ENCODE measurements around the gene EGFL7. TPM values are rescaled to one million over a fixed set of nuclear protein-coding genes. Genes with fewer than 3 reads are reported as not detected.

Gene EGFL7
- total and polyA plus RNA-seq, 2 of the 8 experiments (the other 6 are each of a cell fraction or from before 2014, with no cell fraction given) = 37.8 to 53.4 TPM

- Histone ChIP-seq H3K23me2 (ENCODE audit: low read depth, low read length) (no peaks in the 10 kb centered on the region), H4K8ac (ENCODE audit: extremely low read depth, insufficient read depth, low read length) (peak overlapping the region; percentile 25; the same call in 1 of the 2 replicates), H2BK15ac (ENCODE audit: low read length) (no peak overlapping the region), H2AFZ (ENCODE audit: low read length) (no peak overlapping the region), H2BK5ac (ENCODE audit: low read depth, low read length) (peak overlapping the region; percentile 71; the same call in 1 of the 2 replicates), H3K36me3 (ENCODE audit: control insufficient read depth in 2 of 4, insufficient read depth in 4 of 4, low read length in 3 of 4) (no peaks in the 10 kb centered on the region), H3K4me2 (ENCODE audit: insufficient read depth in 1 of 2, low read depth in 2 of 2, low read length in 2 of 2) (no peak overlapping the region), H3K14ac (ENCODE audit: insufficient read length) (no peak overlapping the region), H4K91ac (replicated peaks; ENCODE audit: insufficient read length, low read length) (peak overlapping the region; percentile 65), H3K18ac (ENCODE audit: extremely low read depth, low read length) (no peak overlapping the region; the same call in 1 of the 2 replicates), H2BK12ac (ENCODE audit: low read depth, low read length) (no peak overlapping the region), H3K79me2 (ENCODE audit: control insufficient read depth in 1 of 2, insufficient read depth in 2 of 2, low read length in 2 of 2) (no peaks in the 10 kb centered on the region), H3K9ac (replicated peaks in 1 of 4; ENCODE audit: extremely low read depth in 1 of 4, low read depth in 3 of 4, low read length in 3 of 4) (no peak overlapping the region), H3K4ac (replicated peaks; ENCODE audit: insufficient read length, low read depth, low read length) (peak overlapping the region; percentile 85), H3K4me3 (ENCODE audit: extremely low read depth in 1 of 4, insufficient read depth in 2 of 4, low read depth in 3 of 4, low read length in 4 of 4) (no peak overlapping the region), H4K5ac (ENCODE audit: insufficient read length, low read depth, low read length) (no peak overlapping the region), H3K27ac (ENCODE audit: low read depth, low read length) (peak overlapping the region; percentile 26; the same call in 1 of the 2 replicates), H3K56ac (replicated peaks; ENCODE audit: insufficient read length, low read depth, low read length) (no peak overlapping the region), H3K9me3 (ENCODE audit: insufficient read depth in 2 of 2, low read depth in 1 of 2, low read length in 1 of 2) (no peaks in the 10 kb centered on the region), H2BK120ac (replicated peaks; ENCODE audit: low read depth, low read length) (peak overlapping the region; percentile 43), H3K23ac (ENCODE audit: insufficient read length) (no peak overlapping the region), H2BK20ac (ENCODE audit: low read length) (peak overlapping the region; percentile 48; the same call in 1 of the 2 replicates), H4K20me1 (replicated peaks in 1 of 2; ENCODE audit: control insufficient read depth in 1 of 2, insufficient read depth in 2 of 2, low read length in 2 of 2) (no peaks in the 10 kb centered on the region), H3K79me1 (ENCODE audit: low read depth, low read length) (no peaks in the 10 kb centered on the region), H2AK5ac (ENCODE audit: low read depth, low read length) (no peak overlapping the region), H3K27me3 (replicated peaks in 1 of 4; ENCODE audit: control insufficient read depth in 3 of 4, extremely low read depth in 1 of 4, insufficient read depth in 3 of 4, low read length in 3 of 4) (no peaks in the 10 kb centered on the region), H3K4me1 (replicated peaks in 1 of 4; ENCODE audit: control insufficient read depth in 3 of 4, insufficient read depth in 4 of 4, low read length in 3 of 4) (peaks cover 0 to 2% (median 0%) of the 10 kb centered on the region in 4 experiments; a peak in 1 of 7 replicates)
- WGBS, 2 experiments (ENCODE audit: extremely low coverage in 1 of 2, insufficient coverage in 1 of 2, insufficient read length in 1 of 2, insufficient replicate concordance in 2 of 2, low coverage in 1 of 2, low lambda C conversion rate in 2 of 2, missing lambda C conversion rate in 1 of 2) = 95% methylated on average over 19 of the region's 19 CpGs; no CpG with 5 or more reads in 1 of the 2 experiments
- no peak for FAIRE-seq
- DNase-seq (ENCODE audit: low read depth in 1 of 2, low spot score in 2 of 2) = peak in 1 of 2 experiments; percentile 43
- ChIA-PET POLR2A (ENCODE audit: partially characterized antibody) (interaction anchor here (0.8 to 1.4 kb wide), 4 partner anchors 23 to 119 kb away, joined by 3 read pairs; no protein-coding TSS in a partner anchor), CTCF (ENCODE audit: partially characterized antibody) (interaction anchor here (1.0 to 9.6 kb wide), 18 partner anchors 8 to 185 kb away, joined by 3 to 253 read pairs (median 4); no protein-coding TSS in a partner anchor)
- TF ChIP-seq SRF (IDR thresholded peaks at IDR 0.05; ENCODE audit: low read depth, low read length) = no peak
- TF ChIP-seq RBBP5 (IDR thresholded peaks at IDR 0.05; ENCODE audit: borderline replicate concordance, low read depth, low read length) = no peak
- TF ChIP-seq BCL11A (IDR thresholded peaks at IDR 0.05; ENCODE audit: low read depth in 2 of 2, low read length in 2 of 2) = no peak
- no peak for TF ChIP-seq FOSL1 (IDR thresholded peaks at IDR 0.05; ENCODE audit: insufficient read depth, low read depth, low read length)
- no peak for TF ChIP-seq ZNF274 (IDR thresholded peaks at IDR 0.05; ENCODE audit: borderline replicate concordance, extremely low read depth, low read length)
- TF ChIP-seq NANOG (IDR thresholded peaks at IDR 0.05; ENCODE audit: insufficient read depth, low read depth, low read length, poor library complexity, severe bottlenecking) = no peak
Observed at GRCh38 chr9:136623016-136623841, 39.5 kb upstream of the EGFL7 start.
